HEK293T (cell line): Measurements from ENCODE around the gene CCNY.

Source experiments
- ARNT ChIP-seq: fragments of 450-650 bp; IDR thresholded peaks from 2 replicates; pipeline ENCODE4 v1.6.1; 2017; ENCODE audit warnings: mild to moderate bottlenecking
- BHLHE40 ChIP-seq: fragments of 450-650 bp; IDR thresholded peaks from 2 replicates; pipeline ENCODE4 v1.6.1; 2016; ENCODE audit warnings: mild to moderate bottlenecking, moderate library complexity, borderline replicate concordance
- ELF4 ChIP-seq: fragments of 450-650 bp; IDR thresholded peaks from 2 replicates; pipeline ENCODE4 v1.6.1; 2017; ENCODE audit warnings: antibody characterized with exemption
- FOXA1 ChIP-seq: fragments of 450-650 bp; IDR thresholded peaks from 2 replicates; pipeline ENCODE4 v1.6.1; 2016; ENCODE audit warnings: mild to moderate bottlenecking
- FOXK2 ChIP-seq: fragments of 450-650 bp; IDR thresholded peaks from 2 replicates; pipeline ENCODE4 v1.6.1; 2016; ENCODE audit warnings: mild to moderate bottlenecking
- FOXM1 ChIP-seq: fragments of 450-650 bp; IDR thresholded peaks from 2 replicates; pipeline ENCODE4 v1.6.1; 2017; ENCODE audit warnings: mild to moderate bottlenecking, borderline replicate concordance
- HDGF ChIP-seq: fragments of 450-650 bp; IDR thresholded peaks from 2 replicates; pipeline ENCODE4 v1.6.1; 2017; ENCODE audit warnings: antibody characterized with exemption, borderline replicate concordance
- LEF1 ChIP-seq: fragments of 450-650 bp; IDR thresholded peaks from 2 replicates; pipeline ENCODE4 v1.6.1; 2017; ENCODE audit warnings: mild to moderate bottlenecking, borderline replicate concordance
- NFRKB ChIP-seq: fragments of 450-650 bp; IDR thresholded peaks from 2 replicates; pipeline ENCODE4 v1.6.1; 2016; ENCODE audit warnings: mild to moderate bottlenecking, moderate library complexity
- SP1 ChIP-seq: fragments of 450-650 bp; IDR thresholded peaks from 2 replicates; pipeline ENCODE4 v1.6.1; 2017
- SUZ12 ChIP-seq: fragments of 450-650 bp; IDR thresholded peaks from 2 replicates; pipeline ENCODE4 v1.6.1; 2016; ENCODE audit warnings: mild to moderate bottlenecking
- ZNF384 ChIP-seq: fragments of 450-650 bp; IDR thresholded peaks from 2 replicates; pipeline ENCODE4 v1.6.1; 2016
- TF ChIP-seq, protein P1 (sequence below): fragments of 450-650 bp; IDR thresholded peaks from 2 replicates; pipeline ENCODE4 v1.6.1; 2016

DNA sequence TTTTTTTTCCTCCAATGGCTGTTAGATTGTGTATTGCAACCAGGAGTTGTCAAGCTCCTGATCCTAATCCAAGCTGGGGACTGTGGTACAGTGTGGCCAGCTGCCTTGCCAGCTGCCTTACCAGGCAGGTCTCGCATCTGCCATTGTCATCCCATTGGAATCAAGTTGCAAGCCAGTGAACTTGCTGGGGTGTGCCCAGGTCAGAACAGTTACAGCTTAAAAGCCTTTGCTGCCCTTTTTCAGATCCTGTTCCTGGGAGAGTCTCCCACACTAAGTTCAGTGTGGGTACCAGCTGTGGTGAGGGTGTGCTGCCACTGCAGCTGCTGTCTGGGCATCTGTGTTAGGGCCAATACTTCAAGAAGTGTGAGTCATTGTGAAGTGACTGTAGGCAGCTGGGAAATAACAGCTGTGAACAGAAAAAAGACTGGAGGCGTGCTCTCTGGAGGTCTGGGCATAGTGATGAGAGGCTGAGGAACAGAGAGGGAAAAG, 72.8 kb downstream of the CCNY start:
- TF ChIP-seq FOXM1 = no peak
- no peak for TF ChIP-seq ELF4
- TF ChIP-seq HDGF = no peak
- no peak for TF ChIP-seq BHLHE40
- no peak for TF ChIP-seq LEF1
- no peak for TF ChIP-seq SP1
- TF ChIP-seq NFRKB = no peak
- TF ChIP-seq SUZ12 = no peak
- no peak for TF ChIP-seq ZNF384
- TF ChIP-seq FOXA1 = no peak
- no peak for TF ChIP-seq FOXK2
- TF ChIP-seq ARNT = no peak
- TF ChIP-seq, protein P1, sequence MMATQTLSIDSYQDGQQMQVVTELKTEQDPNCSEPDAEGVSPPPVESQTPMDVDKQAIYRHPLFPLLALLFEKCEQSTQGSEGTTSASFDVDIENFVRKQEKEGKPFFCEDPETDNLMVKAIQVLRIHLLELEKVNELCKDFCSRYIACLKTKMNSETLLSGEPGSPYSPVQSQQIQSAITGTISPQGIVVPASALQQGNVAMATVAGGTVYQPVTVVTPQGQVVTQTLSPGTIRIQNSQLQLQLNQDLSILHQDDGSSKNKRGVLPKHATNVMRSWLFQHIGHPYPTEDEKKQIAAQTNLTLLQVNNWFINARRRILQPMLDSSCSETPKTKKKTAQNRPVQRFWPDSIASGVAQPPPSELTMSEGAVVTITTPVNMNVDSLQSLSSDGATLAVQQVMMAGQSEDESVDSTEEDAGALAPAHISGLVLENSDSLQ = no peak
